Kidney (tissue), 14 donors: ENCODE results near the gene PHAF1. TPM values are rescaled to one million over a fixed set of nuclear protein-coding genes. Genes with fewer than 3 reads are reported as not detected.

Source experiments
- DNase-seq, 5 donors: peaks; one replicate each; pipeline ENCODE4 v3.0.0-alpha.2; 2013 to 2020
- FAIRE-seq: peaks from 2 replicates; lab custom pipeline; 2012; peaks lifted over from hg19 to GRCh38; lab: Jason Lieb, UNC
- H3K27ac ChIP-seq, 2 donors: one replicate each; pipeline ENCODE4 v1.7.0; 2013; ENCODE audit warnings: low read depth in 2 of 2, low read length in 2 of 2, inconsistent platforms in 1 of 2
- H3K27me3 ChIP-seq: one replicate; pipeline ENCODE4 v1.7.1; 2013; ENCODE audit warnings: low read length, inconsistent platforms; ENCODE audit not compliant: control insufficient read depth, insufficient read depth
- H3K36me3 ChIP-seq, 3 donors: one replicate each; pipeline versions ENCODE4 v1.7.0 to v1.7.1; 2013; ENCODE audit warnings: low read length in 3 of 3, control low read depth in 1 of 3, inconsistent platforms in 1 of 3; ENCODE audit not compliant: insufficient read depth in 3 of 3, control insufficient read depth in 2 of 3
- H3K4me1 ChIP-seq, 3 donors: one replicate each; pipeline versions ENCODE4 v1.7.0 to v1.7.1; 2013; ENCODE audit warnings: low read length in 3 of 3, inconsistent platforms in 1 of 3, low read depth in 1 of 3; ENCODE audit not compliant: control insufficient read depth in 2 of 3, insufficient read depth in 2 of 3
- H3K4me3 ChIP-seq, 3 donors: one replicate each; pipeline versions ENCODE4 v1.7.0 to v1.8.1; 2013; ENCODE audit warnings: low read length in 3 of 3, control low read depth in 1 of 3, inconsistent platforms in 1 of 3
- H3K9ac ChIP-seq, 3 donors: one replicate each; pipeline versions ENCODE4 v1.7.0 to v1.7.1; 2013; ENCODE audit warnings: low read length in 3 of 3, control low read depth in 1 of 3, inconsistent platforms in 1 of 3
- H3K9me3 ChIP-seq, 3 donors: one replicate each; pipeline versions ENCODE4 v1.7.0 to v1.7.1; 2013; ENCODE audit warnings: low read length in 3 of 3, control low read depth in 1 of 3, inconsistent platforms in 1 of 3; ENCODE audit not compliant: control insufficient read depth in 2 of 3, insufficient read depth in 1 of 3
- intact Hi-C: fragments of 100-400 bp; cut with DNase I; formaldehyde crosslinking; loops from one replicate; pipeline ENCODE4 v1.11.1; 2022
- polyA plus RNA-seq: library from polyadenylated mRNA; stranded (reverse); fragments of 350-450 nt; fragmentation: Illumina TruSeq; extraction: RNeasy Lipid Tissue Mini Kit (QIAGEN cat#74804); gene quantifications from one replicate; pipeline ENCODE4 v1.2.3, GENCODE V29; 2014; ENCODE audit warnings: low read depth, low replicate concordance; ENCODE audit not compliant: insufficient read depth
- total RNA-seq: library from RNA; stranded (reverse); fragmentation: NEBNext Ultra II Directional; extraction: Animal tissue kit (Norgen Biotek cat#: 25700); gene quantifications from one replicate; pipeline ENCODE4 v1.2.1, GENCODE V29; 2021
- TF ChIP-seq, protein P1 (sequence below): IDR thresholded peaks from 3 replicates; pipeline ENCODE4 v1.5.1; 2012; ENCODE audit warnings: mild to moderate bottlenecking, moderate library complexity, borderline replicate concordance; ENCODE audit not compliant: insufficient read depth; ENCODE audit errors: extremely low read depth
- donor health status: control.
- donor health status: control.
- donor health status: control.
- donor health status: control.
- donor health status: control.
- donor health status: DM: yes; HTN: yes; CAD: no.
- donor health status: Normal renal cell carcinoma (clear cell type).

PHAF1 gene
- total and polyA plus RNA-seq, 2 donors from 2014 or later = 14.3 to 16.9 TPM

DNA sequence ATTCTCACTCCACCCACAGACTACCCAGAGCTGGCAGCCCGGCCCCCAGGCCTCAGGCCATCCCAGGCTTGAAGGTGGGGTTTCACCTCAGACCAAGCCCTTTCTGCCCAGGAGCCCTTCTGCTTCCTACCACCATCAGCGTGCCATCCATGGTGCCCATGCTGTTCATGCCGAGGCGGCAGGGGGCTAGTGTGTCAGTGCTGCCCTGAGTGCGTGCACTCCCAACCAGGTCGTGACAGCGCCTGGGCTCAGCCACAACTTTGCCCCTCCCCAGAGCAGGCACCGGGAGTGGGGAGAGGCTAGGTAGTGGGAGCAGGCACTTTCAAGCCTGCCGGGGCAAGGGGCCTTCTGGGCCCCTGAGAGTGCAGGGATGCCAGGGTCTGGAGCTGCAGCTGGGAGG lies 32.6 kb downstream of the PHAF1 start:
- no peak for DNase-seq
- Histone ChIP-seq H3K27me3 (no peaks in the 10 kb centered on the region), H3K9me3 (no peaks in the 10 kb centered on the region), H3K27ac (no peak overlapping the region), H3K4me3 (no peak overlapping the region), H3K36me3 (peaks cover 5 to 67% (median 48%) of the 10 kb centered on the region in 3 donors), H3K4me1 (peaks cover 0 to 6% (median 0%) of the 10 kb centered on the region in 3 donors), H3K9ac (no peak overlapping the region)
- FAIRE-seq = no peak
- TF ChIP-seq, protein P1, sequence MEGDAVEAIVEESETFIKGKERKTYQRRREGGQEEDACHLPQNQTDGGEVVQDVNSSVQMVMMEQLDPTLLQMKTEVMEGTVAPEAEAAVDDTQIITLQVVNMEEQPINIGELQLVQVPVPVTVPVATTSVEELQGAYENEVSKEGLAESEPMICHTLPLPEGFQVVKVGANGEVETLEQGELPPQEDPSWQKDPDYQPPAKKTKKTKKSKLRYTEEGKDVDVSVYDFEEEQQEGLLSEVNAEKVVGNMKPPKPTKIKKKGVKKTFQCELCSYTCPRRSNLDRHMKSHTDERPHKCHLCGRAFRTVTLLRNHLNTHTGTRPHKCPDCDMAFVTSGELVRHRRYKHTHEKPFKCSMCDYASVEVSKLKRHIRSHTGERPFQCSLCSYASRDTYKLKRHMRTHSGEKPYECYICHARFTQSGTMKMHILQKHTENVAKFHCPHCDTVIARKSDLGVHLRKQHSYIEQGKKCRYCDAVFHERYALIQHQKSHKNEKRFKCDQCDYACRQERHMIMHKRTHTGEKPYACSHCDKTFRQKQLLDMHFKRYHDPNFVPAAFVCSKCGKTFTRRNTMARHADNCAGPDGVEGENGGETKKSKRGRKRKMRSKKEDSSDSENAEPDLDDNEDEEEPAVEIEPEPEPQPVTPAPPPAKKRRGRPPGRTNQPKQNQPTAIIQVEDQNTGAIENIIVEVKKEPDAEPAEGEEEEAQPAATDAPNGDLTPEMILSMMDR = no peak
- intact Hi-C loops = no loop called here

DNA sequence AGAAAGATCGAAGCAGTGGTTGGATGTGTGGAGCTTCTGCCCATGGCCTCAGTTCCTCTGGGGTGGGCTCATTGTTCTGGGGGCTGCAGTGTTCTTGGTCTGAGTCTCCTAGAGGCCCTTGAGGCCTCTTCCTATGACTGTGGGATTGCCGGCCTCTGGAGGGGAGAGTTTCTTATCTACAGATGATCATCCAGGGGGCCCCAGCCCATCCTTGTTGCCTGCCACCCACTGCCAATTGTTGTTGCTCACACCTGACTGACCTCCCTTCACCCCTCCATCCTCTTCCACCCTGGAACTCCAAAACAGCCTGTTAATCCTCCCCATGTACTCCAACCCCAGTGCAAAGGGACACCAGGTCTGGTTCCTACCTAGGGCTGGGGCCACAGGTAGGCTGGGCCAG lies 35.2 kb downstream of the PHAF1 start:
- no peak overlapping the region for H3K27ac ChIP-seq
- H3K27me3 ChIP-seq = no peaks in the 10 kb centered on the region
- H3K4me3 ChIP-seq = no peak overlapping the region
- H3K9ac ChIP-seq = no peak overlapping the region
- no peaks in the 10 kb centered on the region for H3K9me3 ChIP-seq
- peaks cover 5 to 62% (median 39%) of the 10 kb centered on the region in 3 donors for H3K36me3 ChIP-seq
- H3K4me1 ChIP-seq = no peaks in the 10 kb centered on the region
- FAIRE-seq (no peak), DNase-seq (no peak)
- intact Hi-C loops = no loop called here
- TF ChIP-seq, protein P1 = no peak

DNA sequence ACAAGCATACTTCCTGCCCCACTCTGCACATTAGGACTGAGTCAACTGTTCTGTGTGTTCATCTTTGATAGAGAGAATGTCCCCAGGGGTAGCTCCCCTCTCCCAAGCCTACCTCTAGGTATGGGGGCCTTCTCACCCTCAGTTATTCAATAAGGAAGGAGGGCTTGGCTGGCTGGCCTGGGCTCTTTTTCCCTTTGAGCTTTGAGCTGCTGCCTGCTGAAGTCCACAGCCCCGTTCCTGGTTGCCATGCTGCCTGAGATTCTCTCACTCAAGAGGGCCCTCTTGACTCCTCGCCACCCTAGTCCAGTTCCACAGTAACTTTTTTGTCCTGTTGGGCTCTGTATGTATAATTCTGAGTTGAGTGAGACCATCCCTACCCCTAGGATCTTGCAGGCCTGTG lies 36.0 kb downstream of the PHAF1 start:
- Histone ChIP-seq H3K27ac (no peak overlapping the region), H3K4me3 (no peak overlapping the region), H3K4me1 (peaks cover 0 to 4% (median 0%) of the 10 kb centered on the region in 3 donors), H3K27me3 (no peaks in the 10 kb centered on the region), H3K36me3 (peaks cover 5 to 55% (median 32%) of the 10 kb centered on the region in 3 donors), H3K9ac (no peak overlapping the region), H3K9me3 (no peaks in the 10 kb centered on the region)
- DNase-seq = peak in 1 of 5 donors; percentile 18
- TF ChIP-seq, protein P1 = no peak
- intact Hi-C loops = no loop called here
- no peak for FAIRE-seq
